RKO (cell line): ENCODE data around the gene CD38.

Experiments
- DNase-seq: peaks from one replicate; pipeline ENCODE4 v3.0.0-alpha.2; 2016; ENCODE audit warnings: low spot score

CD38 gene

GRCh38 chr4:15899511-15899910 lies 121.4 kb downstream of the CD38 start:
- DNase-seq, result no peak

DNA sequence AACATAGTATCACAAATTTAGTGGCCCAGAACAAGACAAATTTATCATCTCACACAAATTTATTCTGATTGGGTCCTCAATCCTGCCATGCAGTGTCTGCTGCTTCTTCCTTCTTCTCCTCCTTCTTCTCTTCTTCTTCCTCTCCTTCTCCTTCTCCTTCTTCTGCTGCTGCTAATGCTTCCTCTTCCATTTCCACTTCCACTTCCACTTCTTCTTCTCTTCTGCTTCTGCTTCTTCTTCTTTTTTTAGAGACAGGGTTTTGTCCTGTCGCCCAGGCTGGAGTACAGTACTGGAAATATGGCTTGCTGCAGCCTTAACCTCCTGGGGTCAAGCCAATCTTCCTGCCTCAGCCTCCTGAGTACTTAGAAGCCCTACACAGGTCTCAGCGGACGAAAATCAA lies 122.9 kb downstream of the CD38 start:
- DNase-seq, result no peak

DNA sequence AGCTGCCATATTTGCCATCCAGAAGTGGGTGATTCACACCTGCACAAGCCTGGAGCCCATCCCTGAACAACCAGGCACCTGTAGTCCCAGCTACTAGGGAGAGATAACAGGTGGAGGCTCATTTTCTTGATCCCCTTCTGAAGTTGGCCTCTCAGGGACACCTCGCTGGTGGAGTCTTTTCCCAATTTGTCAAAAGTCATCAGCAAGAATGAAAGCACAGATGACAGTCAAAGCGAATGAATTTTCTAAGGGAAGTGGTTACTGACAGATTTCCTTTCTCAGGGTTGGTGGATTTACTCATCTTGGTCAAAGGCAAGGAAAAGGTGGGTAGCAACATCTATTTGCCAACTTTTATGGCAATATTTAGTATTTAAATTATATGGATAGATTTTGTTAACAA lies 123.9 kb downstream of the CD38 start:
- no peak for DNase-seq

DNA sequence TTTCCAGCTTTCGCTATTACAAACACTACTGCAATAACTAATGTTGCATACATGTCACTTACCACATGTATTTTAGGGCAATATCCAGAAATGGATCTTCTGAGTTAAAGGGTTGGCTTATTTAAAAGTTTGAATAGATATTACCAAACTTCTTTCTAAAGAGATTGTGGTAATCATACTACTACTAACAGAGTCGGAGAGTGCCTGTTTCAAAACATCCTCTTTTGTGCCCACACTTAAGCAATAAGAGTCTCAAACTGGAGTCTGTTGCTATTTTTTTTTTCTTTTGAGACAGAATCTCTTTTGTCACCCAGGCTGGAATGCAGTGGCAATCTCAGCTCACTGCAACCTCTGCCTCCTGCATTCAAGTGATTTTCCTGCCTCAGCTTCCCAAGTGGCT lies 124.6 kb downstream of the CD38 start:
- no peak for DNase-seq
